Suprapubic skin (tissue), 4 donors: ENCODE data around the gene B9D1.

Experiments
- CTCF ChIP-seq, 2 donors: fragments of 200-600 bp in 1 of 2; fragments of 450-650 bp in 1 of 2; sonication (generic) in 1 of 2; IDR thresholded peaks; one replicate each; pipeline ENCODE4 v1.5.1; 2016 to 2019; ENCODE audit warnings: antibody characterized with exemption in 2 of 2, mild to moderate bottlenecking in 1 of 2, moderate library complexity in 1 of 2
- EP300 ChIP-seq: sonication (generic); formaldehyde crosslinking; IDR thresholded peaks from one replicate; pipeline ENCODE4 v1.6.1; 2017; ENCODE audit warnings: antibody characterized with exemption
- POLR2A ChIP-seq, 2 donors: fragments of 450-650 bp; IDR thresholded peaks; one replicate each; pipeline ENCODE4 v1.6.1; 2017; ENCODE audit warnings: antibody characterized with exemption in 2 of 2, mild to moderate bottlenecking in 2 of 2, moderate library complexity in 2 of 2
- POLR2AphosphoS5 ChIP-seq, 3 donors: sonication (generic); formaldehyde crosslinking; IDR thresholded peaks; one replicate each; pipeline ENCODE4 v1.6.1; 2017; ENCODE audit warnings: antibody characterized with exemption in 3 of 3

- TF ChIP-seq CTCF (IDR thresholded peaks at IDR 0.05) = no peak
- no peak for TF ChIP-seq POLR2AphosphoS5 (IDR thresholded peaks at IDR 0.05)
- no peak for TF ChIP-seq EP300
- no peak for TF ChIP-seq POLR2A (IDR thresholded peaks at IDR 0.05)
Observed at GRCh38 chr17:19408346-19408710, 45.8 kb upstream of the B9D1 start.
